Astrocyte (in vitro differentiated cells and primary cell): Measurements from ENCODE around the gene SPPL2B. TPM values are rescaled to one million over a fixed set of nuclear protein-coding genes. Genes with fewer than 3 reads are reported as not detected.

Source experiments
- DNase-seq: peaks from one replicate; pipeline ENCODE4 v3.0.0-alpha.2; 2010; ENCODE audit warnings: low read depth
- FAIRE-seq: peaks from 2 replicates; lab custom pipeline; 2011; peaks lifted over from hg19 to GRCh38; lab: Jason Lieb, UNC
- H2AFZ ChIP-seq: 2 replicates; pipeline ENCODE4 v1.6.0; 2012; ENCODE audit warnings: low read depth, low read length, inconsistent platforms
- H3K27ac ChIP-seq: 2 replicates; pipeline ENCODE4 v1.5.1; 2011; ENCODE audit warnings: low read depth, low read length, inconsistent platforms
- H3K27me3 ChIP-seq: 2 replicates; pipeline ENCODE4 v1.6.0; 2011; ENCODE audit warnings: low read length, inconsistent platforms; ENCODE audit not compliant: insufficient read depth
- H3K36me3 ChIP-seq: 2 replicates; pipeline ENCODE4 v1.5.1; 2011; ENCODE audit warnings: low read length, inconsistent platforms; ENCODE audit not compliant: insufficient read depth
- H3K4me1 ChIP-seq: 2 replicates; pipeline ENCODE4 v1.5.1; 2011; ENCODE audit warnings: low read length, inconsistent platforms; ENCODE audit not compliant: insufficient read depth
- H3K4me2 ChIP-seq: 2 replicates; pipeline ENCODE4 v1.6.0; 2012; ENCODE audit warnings: low read length, inconsistent platforms
- H3K4me3 ChIP-seq: 2 replicates; pipeline ENCODE4 v1.5.1; 2011; ENCODE audit warnings: low read depth, mild to moderate bottlenecking, low read length, inconsistent platforms; ENCODE audit not compliant: insufficient read depth
- H3K79me2 ChIP-seq: 2 replicates; pipeline ENCODE4 v1.6.0; 2012; ENCODE audit warnings: mild to moderate bottlenecking, low read length, inconsistent platforms; ENCODE audit not compliant: insufficient read depth
- H3K9ac ChIP-seq: 2 replicates; pipeline ENCODE4 v1.6.0; 2012; ENCODE audit warnings: mild to moderate bottlenecking, low read length, inconsistent platforms
- H3K9me3 ChIP-seq: 2 replicates; pipeline ENCODE4 v1.5.1; 2012; ENCODE audit warnings: low read depth, mild to moderate bottlenecking, low read length, inconsistent platforms; ENCODE audit not compliant: insufficient read depth
- H4K20me1 ChIP-seq: 2 replicates; pipeline ENCODE4 v1.6.0; 2012; ENCODE audit warnings: low read length, inconsistent platforms; ENCODE audit not compliant: insufficient read depth
- H3K27ac Mint-ChIP-seq: one replicate; pipeline ENCODE4 v1.8.0; 2021; ENCODE audit warnings: mild to moderate bottlenecking, mixed read lengths; ENCODE audit not compliant: unreplicated experiment
- H3K27me3 Mint-ChIP-seq: one replicate; pipeline ENCODE4 v1.8.0; 2021; ENCODE audit warnings: low read depth, mixed read lengths; ENCODE audit not compliant: unreplicated experiment
- H3K36me3 Mint-ChIP-seq: one replicate; pipeline ENCODE4 v1.8.0; 2021; ENCODE audit warnings: low read depth, mixed read lengths; ENCODE audit not compliant: unreplicated experiment
- H3K4me1 Mint-ChIP-seq: one replicate; pipeline ENCODE4 v1.8.0; 2021; ENCODE audit warnings: low read depth, mixed read lengths; ENCODE audit not compliant: unreplicated experiment
- H3K4me3 Mint-ChIP-seq: one replicate; pipeline ENCODE4 v1.8.0; 2021; ENCODE audit warnings: mild to moderate bottlenecking, moderate library complexity, mixed read lengths; ENCODE audit not compliant: unreplicated experiment
- H3K9me3 Mint-ChIP-seq: one replicate; pipeline ENCODE4 v1.8.0; 2021; ENCODE audit warnings: mild to moderate bottlenecking, mixed read lengths; ENCODE audit not compliant: unreplicated experiment
- CTCF ChIP-seq: IDR thresholded peaks from 2 replicates; pipeline ENCODE4 v1.5.1; 2011; ENCODE audit warnings: low read depth, mild to moderate bottlenecking, inconsistent platforms, low read length, moderate library complexity; ENCODE audit not compliant: insufficient read depth
- EZH2 ChIP-seq: IDR thresholded peaks from 2 replicates; pipeline ENCODE4 v1.6.1; 2012; ENCODE audit warnings: mild to moderate bottlenecking, low read length, inconsistent platforms; ENCODE audit not compliant: insufficient read depth
- total RNA-seq: library from RNA; stranded (reverse); gene quantifications from 2 replicates; pipeline ENCODE4 v1.2.1, GENCODE V29; 2021

The SPPL2B gene
- total RNA-seq, 1 donor from 2014 or later, result 55.4 TPM

- Mint-ChIP-seq H3K27me3 (peaks cover 45% of the 10 kb centered on the region), H3K4me3 (no peak overlapping the region), H3K36me3 (no peaks in the 10 kb centered on the region), H3K27ac (no peak overlapping the region), H3K9me3 (peaks cover 6% of the 10 kb centered on the region), H3K4me1 (no peaks in the 10 kb centered on the region)
- no peak overlapping the region for H2AFZ ChIP-seq
- TF ChIP-seq CTCF, result no peak
- no peak for TF ChIP-seq EZH2
- DNase-seq (no peak), FAIRE-seq (no peak)
- H3K9ac ChIP-seq, result no peak overlapping the region
- H3K79me2 ChIP-seq, result no peaks in the 10 kb centered on the region
- H3K4me1 ChIP-seq, result peaks cover 17% of the 10 kb centered on the region
- H3K4me3 ChIP-seq, result no peak overlapping the region
- no peaks in the 10 kb centered on the region for H3K36me3 ChIP-seq
- peaks cover 18% of the 10 kb centered on the region for H3K27me3 ChIP-seq
- no peak overlapping the region for H3K27ac ChIP-seq
- H3K9me3 ChIP-seq, result no peaks in the 10 kb centered on the region
- H4K20me1 ChIP-seq, result peaks cover 3% of the 10 kb centered on the region
- H3K4me2 ChIP-seq, result no peak overlapping the region
These were observed 22.8 kb upstream of the SPPL2B start for GRCh38 chr19:2305452-2306280.

GRCh38 chr19:2306281-2306806, 22.1 kb upstream of the SPPL2B start:
- H3K4me3 Mint-ChIP-seq, result no peak overlapping the region
- H3K27me3 ChIP-seq, result peaks cover 18% of the 10 kb centered on the region

More at GRCh38 chr19:2306281-2306806, 22.1 kb upstream of the SPPL2B start:
- H3K36me3 Mint-ChIP-seq, result no peaks in the 10 kb centered on the region
- H3K9me3 ChIP-seq, result no peaks in the 10 kb centered on the region
- no peak for FAIRE-seq
- DNase-seq, result no peak
- H3K27ac Mint-ChIP-seq, result no peak overlapping the region
- peaks cover 3% of the 10 kb centered on the region for H4K20me1 ChIP-seq
- H3K27ac ChIP-seq, result no peak overlapping the region
- peaks cover 17% of the 10 kb centered on the region for H3K4me1 ChIP-seq
- H3K4me3 ChIP-seq, result no peak overlapping the region
- H3K4me2 ChIP-seq, result no peak overlapping the region
- no peak for TF ChIP-seq EZH2
- no peak for TF ChIP-seq CTCF
- H3K4me1 Mint-ChIP-seq, result no peaks in the 10 kb centered on the region
- no peaks in the 10 kb centered on the region for H3K79me2 ChIP-seq
- no peaks in the 10 kb centered on the region for H3K36me3 ChIP-seq
- peaks cover 6% of the 10 kb centered on the region for H3K9me3 Mint-ChIP-seq
- no peak overlapping the region for H2AFZ ChIP-seq
- peaks cover 42% of the 10 kb centered on the region for H3K27me3 Mint-ChIP-seq
- H3K9ac ChIP-seq, result no peak overlapping the region
